NCI-H1930 (cell line): ENCODE measurements around the gene DNMT1.
"Not testable (repeated sequence)": the region's sequence is repeated elsewhere in the genome, so short reads cannot be mapped to it uniquely, and the experiment has no call there.

Experiments used
- DNase-seq, 2 experiments: peaks; one replicate each; lab custom pipeline; 2025; lab: John Stamatoyannopoulos, UW

DNMT1 gene

DNA sequence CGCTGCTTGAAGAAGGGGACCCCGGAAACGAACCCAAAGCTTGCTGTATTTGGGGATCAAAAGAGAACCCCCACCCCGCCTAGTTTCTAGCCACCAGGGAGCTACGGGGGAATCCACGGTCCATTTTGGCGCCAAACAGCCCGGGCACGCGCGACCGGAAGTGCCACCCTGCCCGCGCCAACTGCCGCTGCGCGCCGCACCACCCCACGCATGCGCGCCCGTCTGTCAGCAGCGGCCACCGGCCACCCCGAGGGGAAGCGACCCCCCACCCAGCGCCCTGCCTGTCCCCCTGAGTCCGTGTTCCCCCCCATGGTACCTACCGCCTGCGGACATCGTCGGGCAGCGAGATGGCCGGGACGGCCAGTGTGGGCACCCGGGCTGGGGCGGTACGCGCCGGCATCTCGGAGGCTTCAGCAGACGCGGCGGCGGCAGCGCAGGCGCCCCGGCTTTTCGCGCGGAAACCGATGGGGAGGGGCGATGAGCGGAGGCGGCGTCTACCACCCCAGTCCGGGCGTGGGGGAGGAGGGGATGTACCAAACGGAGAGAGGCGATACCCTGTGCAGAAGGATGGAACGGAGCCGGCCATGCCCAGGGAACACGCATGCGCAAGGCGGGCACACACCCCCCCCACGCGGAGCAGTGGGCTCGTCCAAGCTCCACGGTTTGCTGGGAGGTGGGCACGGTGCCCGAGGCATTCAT, at the start of gene DNMT1:
TSS of gene DNMT1 (minus strand) at position 454 of the 699 bp plus-strand sequence. CDS start at position 400, 54 bp downstream.
- peak; percentile 80 to 92 for DNase-seq

- DNase-seq = no peak
Measured at GRCh38 chr19:10243606-10244005, 48.9 kb upstream of the DNMT1 start.

DNA sequence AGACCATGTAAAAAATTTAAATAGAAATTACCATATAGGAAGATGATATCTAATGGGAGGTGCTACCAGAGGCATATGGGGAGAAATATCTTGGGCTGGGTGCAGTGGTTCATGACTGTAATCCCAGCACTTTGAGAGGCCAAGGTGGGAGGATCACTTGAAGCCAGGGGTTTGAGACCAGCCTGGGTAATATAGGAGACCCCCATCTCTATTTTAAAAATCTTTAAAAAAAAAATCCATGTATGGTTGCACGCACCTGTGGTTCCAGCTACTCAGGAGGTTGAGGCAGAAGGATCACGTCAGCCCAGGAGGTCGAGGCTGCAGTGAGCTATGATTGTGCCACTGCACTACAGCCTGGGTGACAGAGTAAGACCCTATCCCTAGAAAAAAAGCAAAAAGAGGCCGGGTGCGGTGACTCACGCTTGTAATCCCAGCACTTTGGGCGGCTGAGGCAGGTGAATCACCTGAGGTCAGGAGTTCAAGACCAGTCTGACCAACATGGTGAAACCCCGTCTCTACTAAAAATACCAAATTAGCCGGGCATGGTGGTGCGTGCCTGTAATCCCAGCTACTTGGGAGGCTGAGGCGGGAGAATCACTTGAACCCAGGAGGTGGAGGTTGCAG, 47.2 kb upstream of the DNMT1 start:
- DNase-seq = not testable (repeated sequence)

GRCh38 chr19:10238172-10238783, 43.5 kb upstream of the DNMT1 start:
- peak; percentile 66 to 76 for DNase-seq

- DNase-seq = no peak
Measured at GRCh38 chr19:10237702-10238101, 42.9 kb upstream of the DNMT1 start.

DNA sequence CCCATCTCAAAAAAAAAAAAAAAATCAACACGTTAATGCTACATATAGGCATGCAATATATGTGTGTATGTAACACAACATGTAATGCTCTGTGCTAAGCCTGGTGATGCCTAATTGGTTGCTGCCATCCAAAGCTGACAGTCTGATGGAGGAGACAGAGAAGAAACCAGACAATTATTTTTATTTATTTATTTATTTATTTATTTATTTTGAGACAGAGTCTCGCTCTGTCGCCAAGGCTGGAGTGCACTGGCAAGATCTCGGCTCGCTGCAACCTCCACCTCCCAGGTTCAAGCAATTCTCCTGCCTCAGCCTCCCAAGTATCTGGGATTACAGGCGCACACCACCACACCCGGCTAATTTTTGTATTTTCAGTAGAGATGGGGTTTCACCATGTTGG, 40.7 kb upstream of the DNMT1 start:
- DNase-seq = not testable (repeated sequence)

- no peak for DNase-seq
Measured at GRCh38 chr19:10235003-10235402, 40.2 kb upstream of the DNMT1 start.

GRCh38 chr19:10233946-10234345, 39.2 kb upstream of the DNMT1 start:
- no peak for DNase-seq

DNA sequence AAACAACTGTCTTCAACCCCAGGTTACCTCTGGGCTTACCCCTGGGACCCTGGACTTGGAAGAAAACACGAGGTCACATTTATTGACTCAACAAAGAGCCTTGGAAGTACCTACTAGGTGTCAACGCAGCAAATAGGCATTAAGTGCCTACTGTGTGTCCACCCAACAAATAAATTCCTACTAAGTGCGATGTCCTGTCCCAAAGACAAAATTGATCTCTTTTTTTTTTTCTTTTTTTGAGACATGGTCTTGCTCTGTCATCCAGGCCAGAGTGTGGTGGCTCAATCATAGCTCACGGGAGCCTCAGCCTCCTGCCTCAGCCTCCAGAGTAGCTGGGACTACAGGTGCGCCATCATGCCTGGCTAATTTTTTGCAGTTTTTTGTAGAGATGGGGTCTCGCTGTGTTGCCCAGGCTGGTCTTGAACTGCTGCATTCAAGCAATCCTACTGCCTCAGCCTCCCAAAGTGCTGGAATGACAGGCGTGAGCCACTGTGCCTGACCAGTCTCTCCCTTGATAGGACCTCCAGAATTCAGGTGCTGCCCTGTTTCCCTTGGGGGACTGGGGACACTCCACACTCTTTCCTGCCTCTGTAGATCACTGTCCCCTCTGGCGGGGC, 37.0 kb upstream of the DNMT1 start:
- no peak for DNase-seq

DNA sequence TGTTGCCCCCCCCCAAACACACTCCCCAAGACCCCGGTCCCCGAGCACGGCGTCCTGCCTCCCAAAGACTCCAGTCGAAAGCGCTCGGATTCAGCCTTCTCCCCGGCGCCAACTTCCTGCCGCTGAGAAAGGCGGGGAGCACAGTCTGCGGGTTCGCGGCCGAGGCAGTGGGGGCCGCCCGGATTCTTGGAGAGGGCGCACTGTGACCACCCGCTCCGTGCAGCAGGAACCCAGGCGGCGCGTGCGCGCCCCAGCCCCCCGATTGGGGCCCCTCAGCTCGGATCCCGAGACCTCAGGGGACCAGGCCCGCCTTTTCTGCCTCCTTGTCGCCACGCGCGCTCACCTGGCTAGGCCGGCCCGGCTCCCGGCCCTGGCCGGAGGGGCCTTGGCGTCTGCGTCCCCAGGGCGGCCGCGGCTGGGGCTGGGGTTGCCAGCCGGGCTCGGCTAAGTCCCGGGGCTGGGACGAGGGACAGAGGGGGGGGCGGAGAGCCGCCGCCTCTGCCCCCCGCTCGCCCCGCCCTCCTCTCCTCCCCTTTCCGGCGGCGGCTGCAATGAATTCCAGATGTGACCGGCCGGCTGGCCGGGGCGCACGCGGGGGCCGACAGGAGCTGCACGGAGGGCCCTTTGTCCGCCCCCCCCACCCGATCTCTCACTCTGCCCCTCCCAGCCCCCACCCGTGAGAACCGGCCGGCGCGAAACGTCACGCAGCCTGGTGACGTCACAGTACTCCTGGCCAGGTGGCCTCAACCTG, 36.3 kb upstream of the DNMT1 start, which contains the start of gene S1PR2:
TSS of gene S1PR2 (minus strand) at position 471 of the 751 bp plus-strand sequence. CDS start 6,426 bp downstream, outside the sequence.
- DNase-seq = peak; percentile 58 to 63

GRCh38 chr19:10230173-10230860, 35.6 kb upstream of the DNMT1 start:
- peak in 1 of 2 experiments; percentile 38 for DNase-seq

DNA sequence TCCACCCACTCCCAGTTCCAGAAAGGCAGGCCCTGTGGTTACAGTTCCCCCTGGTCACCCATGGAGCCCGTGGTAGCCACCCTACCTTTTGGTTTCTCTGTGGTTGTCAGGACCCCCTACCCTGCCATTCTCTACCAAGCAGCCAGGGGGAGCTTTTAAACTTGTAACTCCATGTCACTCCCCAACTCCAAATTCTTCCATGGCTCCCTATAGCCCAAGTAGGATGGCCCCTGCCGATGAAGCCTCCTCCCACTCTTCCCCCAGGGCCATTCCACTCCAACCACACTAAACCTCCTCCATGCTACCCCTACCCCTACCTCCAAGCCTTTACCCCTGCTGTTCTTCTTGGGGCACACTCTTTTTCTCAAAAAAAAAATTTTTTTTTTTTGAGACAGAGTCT, 34.2 kb upstream of the DNMT1 start:
- no peak for DNase-seq

GRCh38 chr19:10228393-10228792, 33.6 kb upstream of the DNMT1 start:
- no peak for DNase-seq

DNA sequence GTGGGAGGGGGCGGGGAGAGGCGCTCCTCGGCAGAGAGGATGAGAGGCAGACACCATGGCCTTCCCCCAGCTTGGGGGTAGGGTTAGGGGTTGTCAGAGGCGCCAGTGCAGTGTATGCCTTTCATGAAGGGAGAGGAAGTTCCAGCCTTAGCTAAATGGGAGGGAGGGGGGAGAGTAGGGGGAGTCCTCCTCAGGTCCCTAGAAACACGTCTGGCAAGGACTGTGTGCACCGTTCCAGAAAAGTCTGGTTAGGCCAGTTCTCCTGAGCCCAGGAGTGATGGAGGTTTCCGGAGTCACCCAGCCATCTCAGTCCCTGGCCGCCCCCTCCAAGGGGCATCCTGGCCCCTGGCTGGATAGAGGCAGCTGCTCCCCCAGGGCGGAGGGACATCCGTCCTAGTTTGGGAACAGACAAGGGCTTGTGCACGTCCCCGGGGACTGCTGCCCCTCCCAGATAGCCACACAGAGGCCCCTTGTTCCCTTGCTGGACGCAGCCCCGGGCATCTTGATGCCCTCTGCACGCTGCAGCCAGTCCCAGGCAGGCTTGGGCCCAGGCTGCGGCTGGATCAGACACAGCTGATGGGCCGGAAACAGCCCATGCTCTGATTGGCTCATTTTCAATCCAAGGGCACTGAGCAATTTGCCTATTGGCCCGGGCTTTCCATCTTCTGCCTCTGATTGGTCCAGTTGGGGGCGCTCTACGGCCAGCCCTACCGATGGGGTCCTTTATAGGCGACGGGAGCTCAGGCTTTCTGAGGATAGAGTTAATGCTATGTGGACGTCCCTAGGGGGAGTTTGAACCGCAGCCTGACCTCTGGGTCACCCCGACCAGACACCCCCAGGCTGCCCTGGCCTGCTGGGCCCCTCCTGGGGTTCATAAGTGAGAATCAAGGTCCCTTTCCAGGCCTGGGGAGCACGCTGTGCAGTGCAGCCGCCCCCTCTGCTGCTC, 32.5 kb upstream of the DNMT1 start:
- no peak for DNase-seq

DNA sequence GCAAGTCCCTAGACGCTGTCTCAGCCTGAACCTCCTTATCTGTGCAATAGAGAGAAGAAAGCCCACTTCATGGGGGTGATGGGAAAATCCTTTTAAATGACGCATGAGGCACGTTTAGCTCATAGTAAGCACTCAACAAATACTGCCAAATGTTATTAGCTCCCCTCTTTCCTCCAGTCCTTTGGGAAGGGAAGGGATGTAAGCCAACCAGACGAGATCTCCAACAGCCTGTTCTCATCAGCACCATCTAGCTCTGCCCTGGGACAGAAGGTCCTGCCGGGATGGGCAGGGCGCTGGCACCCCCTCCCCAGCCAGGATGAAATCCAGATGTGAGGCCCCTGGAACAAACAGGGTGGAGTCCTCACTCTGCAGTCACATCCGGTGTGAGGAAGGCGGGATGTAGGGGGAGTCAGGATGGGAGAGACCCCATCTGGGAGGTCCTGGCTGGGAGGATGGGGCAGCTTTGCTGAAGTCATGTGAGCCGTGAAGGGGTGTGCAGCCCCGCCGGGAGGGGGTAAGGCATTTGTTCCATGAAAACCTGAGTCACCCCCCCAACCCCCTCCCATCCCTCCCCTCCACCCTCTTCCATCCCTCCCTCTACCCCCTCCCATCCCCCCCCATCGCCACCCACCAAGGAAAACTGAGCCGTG, 31.7 kb upstream of the DNMT1 start:
- no peak for DNase-seq

DNA sequence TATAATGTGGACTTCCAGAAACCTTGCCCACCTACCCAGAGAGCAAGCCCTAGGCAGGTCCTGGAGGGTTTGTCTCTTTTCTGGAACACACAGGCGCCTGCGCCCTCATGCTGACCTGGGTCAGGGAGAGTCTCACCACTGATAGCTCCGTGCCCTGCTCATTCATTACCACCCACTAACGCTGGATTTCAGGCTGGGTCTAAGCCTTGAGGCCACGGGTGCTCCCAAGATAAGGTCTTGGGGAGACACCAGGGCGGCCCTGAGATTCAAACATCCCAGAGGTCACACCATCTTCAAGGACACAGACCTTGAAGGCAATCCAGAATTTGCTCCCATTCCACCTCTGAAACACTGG, 31.2 kb upstream of the DNMT1 start:
- DNase-seq = no peak

DNA sequence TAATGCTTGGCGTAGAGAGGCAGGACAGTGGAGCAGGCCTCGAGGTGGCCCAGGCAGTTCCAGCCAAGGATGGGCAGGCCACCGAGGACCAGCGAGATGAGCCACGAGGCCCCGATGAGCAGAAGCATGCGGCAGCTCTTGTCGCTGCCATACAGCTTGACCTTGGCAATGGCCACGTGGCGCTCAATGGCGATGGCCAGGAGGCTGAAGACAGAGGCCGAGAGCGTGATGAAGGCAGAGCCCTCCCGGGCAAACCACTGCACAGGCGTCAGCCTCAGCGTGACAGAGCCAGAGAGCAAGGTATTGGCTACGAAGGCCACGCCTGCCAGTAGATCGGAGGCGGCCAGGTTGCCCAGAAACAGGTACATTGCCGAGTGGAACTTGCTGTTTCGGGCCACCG, 29.6 kb upstream of the DNMT1 start:
- no peak for DNase-seq

DNA sequence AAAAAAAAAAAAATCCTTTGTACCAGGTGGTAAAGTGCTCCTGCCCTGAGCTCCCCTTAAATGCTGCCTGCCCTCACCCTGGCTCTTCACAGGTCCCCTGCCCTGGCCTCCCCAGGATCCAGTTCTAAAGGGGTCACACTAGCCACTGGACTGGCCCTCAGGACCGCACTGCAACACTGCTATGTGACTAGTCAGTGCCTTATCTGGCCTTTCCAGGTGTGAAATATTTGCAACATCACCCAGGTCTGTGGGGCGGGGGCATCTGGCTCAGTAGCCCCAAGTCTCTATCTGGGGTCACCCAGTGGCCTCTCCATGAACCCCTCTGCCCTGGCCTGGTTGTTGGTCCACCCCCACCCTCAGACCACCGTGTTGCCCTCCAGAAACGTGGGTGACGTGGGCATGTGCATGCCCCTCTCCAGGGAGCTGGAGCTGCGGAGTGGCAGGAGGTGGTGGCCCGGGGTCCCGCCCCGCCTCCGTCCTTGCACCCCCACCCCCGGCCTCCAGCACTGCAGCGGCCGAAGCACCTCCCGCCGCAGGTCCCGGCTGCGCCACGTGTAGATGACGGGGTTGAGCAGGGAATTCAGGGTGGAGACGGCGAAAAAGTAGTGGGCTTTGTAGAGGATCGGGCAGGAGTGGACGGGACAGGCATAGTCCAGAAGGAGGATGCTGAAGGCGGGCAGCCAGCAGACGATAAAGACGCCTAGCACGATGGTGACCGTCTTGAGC, 28.9 kb upstream of the DNMT1 start:
- no peak for DNase-seq
